Pancreas (tissue), 10 donors: ENCODE data around the gene KATNAL1. TPM values are rescaled to one million over a fixed set of nuclear protein-coding genes. Genes with fewer than 3 reads are reported as not detected.

Source experiments
- ATAC-seq, 4 donors: fragments of 200-7000 bp; cut with Tn5 transposase; one replicate each; pipeline versions ENCODE4 v1.8.0 to v1.9.1; 2020; ENCODE audit warnings: mild to moderate bottlenecking in 4 of 4, moderate library complexity in 4 of 4
- DNase-seq, 6 donors: peaks; one replicate each; pipeline ENCODE4 v3.0.0-alpha.2; 2020
- FAIRE-seq: peaks from 2 replicates; lab custom pipeline; 2012; peaks lifted over from hg19 to GRCh38; lab: Jason Lieb, UNC
- H3K27ac ChIP-seq, 4 donors: fragments of 200-600 bp; sonication (generic); 1 replicate in 3 of 4; 2 replicates in 1 of 4; pipeline versions ENCODE4 v1.5.0 to v1.8.0; 2020
- H3K27me3 ChIP-seq, 4 donors: fragments of 200-600 bp; one replicate each; pipeline ENCODE4 v1.8.0; 2021
- H3K36me3 ChIP-seq, 3 donors: fragments of 200-600 bp; sonication (generic) in 1 of 3; one replicate each; pipeline versions ENCODE4 v1.5.0 to v1.8.0; 2020 to 2021
- H3K4me1 ChIP-seq, 3 donors: fragments of 200-600 bp; one replicate each; pipeline ENCODE4 v1.8.0; 2021
- H3K4me3 ChIP-seq, 4 donors: fragments of 200-600 bp; sonication (generic) in 2 of 4; one replicate each; pipeline versions ENCODE4 v1.5.0 to v1.8.0; 2020 to 2021
- H3K9me3 ChIP-seq, 4 donors: fragments of 200-600 bp; one replicate each; pipeline ENCODE4 v1.8.0; 2021
- CTCF ChIP-seq, 4 donors: fragments of 200-600 bp; sonication (generic) in 3 of 4; IDR thresholded peaks; one replicate each; pipeline versions ENCODE4 v1.5.0 to v1.8.0; 2021; ENCODE audit warnings: antibody characterized with exemption in 4 of 4
- WGBS, 2 donors: extraction: QIAGEN DNeasy Blood & Tissue Kit; methylation state at CpG; one replicate each; pipeline ENCODE4 v1.1.7; 2013; 5-methylcytosine and 5-hydroxymethylcytosine counted together
- intact Hi-C, 3 donors: fragments of 100-400 bp; cut with DNase I; formaldehyde crosslinking; loops; one replicate each; pipeline versions ENCODE4 v1.11.1 to v1.14.2; 2022
- polyA plus RNA-seq, 2 donors: library from polyadenylated mRNA; stranded (reverse); fragments of 200-250 nt; gene quantifications; one replicate each; pipeline ENCODE4 v1.2.3, GENCODE V29; 2013
- total RNA-seq, 6 donors: library from RNA; stranded (reverse); fragmentation: NEBNext Ultra II Directional in 4 of 6; extraction: Animal tissue kit (Norgen Biotek cat#: 25700) in 4 of 6; gene quantifications; one replicate each; pipeline versions ENCODE4 v1.2.1 to v1.2.4, GENCODE V29; 2021 to 2023
- donor health status: healthy with polysubstance abuse.
- donor health status: DM: no; HTN: no; CAD: no; lungs with moderate emphysema.
- donor health status: DM: no; HTN: no; CAD: no.
- donor health status: control.
- donor health status: control.
- donor health status: Bipolar disorder and iron deficiency.
- donor health status: DM: yes; HTN: yes; CAD: no.
- donor health status: DM: no; HTN: no; CAD: no.
- donor health status: DM: no; HTN: no; CAD: no.
- donor health status: DM: yes; HTN: yes; CAD: no.

The KATNAL1 gene
- total and polyA plus RNA-seq, 8 donors, result 1.1 to 9.3 (median 2.6) TPM

GRCh38 chr13:30165071-30165470, 142.3 kb downstream of the KATNAL1 start:
- DNase-seq (no peak), ATAC-seq (no peak), FAIRE-seq (no peak)
- no peak for TF ChIP-seq CTCF (IDR thresholded peaks at IDR 0.05)
- Histone ChIP-seq H3K27me3 (no peaks in the 10 kb centered on the region), H3K4me3 (no peak overlapping the region), H3K9me3 (no peaks in the 10 kb centered on the region), H3K36me3 (no peaks in the 10 kb centered on the region), H3K27ac (no peak overlapping the region), H3K4me1 (no peaks in the 10 kb centered on the region)
- WGBS, 2 donors, result 71% methylated on average over 2 of the region's 2 CpGs
- intact Hi-C loops, result no loop called here

- H3K36me3 ChIP-seq, result no peaks in the 10 kb centered on the region
- intact Hi-C loops, result no loop called here
- no peak for TF ChIP-seq CTCF (IDR thresholded peaks at IDR 0.05)
- no peak overlapping the region for H3K4me3 ChIP-seq
- ATAC-seq, result no peak
- DNase-seq, result no peak
- H3K4me1 ChIP-seq, result no peaks in the 10 kb centered on the region
- FAIRE-seq, result no peak
- H3K27ac ChIP-seq, result no peak overlapping the region
- no peaks in the 10 kb centered on the region for H3K9me3 ChIP-seq
- WGBS, 2 donors, result 41 to 53% methylated on average over 9 of the region's 9 CpGs
- H3K27me3 ChIP-seq, result no peaks in the 10 kb centered on the region
Measured at GRCh38 chr13:30164146-30164545, 143.2 kb downstream of the KATNAL1 start.

GRCh38 chr13:30163441-30163840, 143.9 kb downstream of the KATNAL1 start:
- Histone ChIP-seq H3K9me3 (no peaks in the 10 kb centered on the region), H3K4me1 (no peaks in the 10 kb centered on the region), H3K4me3 (no peak overlapping the region), H3K27me3 (no peaks in the 10 kb centered on the region), H3K27ac (no peak overlapping the region), H3K36me3 (no peaks in the 10 kb centered on the region)
- intact Hi-C loops, result no loop called here
- 80 to 85% methylated on average over 2 of the region's 2 CpGs for WGBS, 2 donors
- ATAC-seq, result no peak
- no peak for TF ChIP-seq CTCF (IDR thresholded peaks at IDR 0.05)
- FAIRE-seq, result no peak
- DNase-seq, result no peak

- no peaks in the 10 kb centered on the region for H3K4me1 ChIP-seq
- no peaks in the 10 kb centered on the region for H3K9me3 ChIP-seq
- 33% methylated on average over 4 of the region's 4 CpGs for WGBS, 2 donors
- H3K4me3 ChIP-seq, result no peak overlapping the region
- DNase-seq, result no peak
- H3K36me3 ChIP-seq, result no peaks in the 10 kb centered on the region
- ATAC-seq, result peak in 2 of 4 donors; percentile 38 to 65
- no peak for TF ChIP-seq CTCF (IDR thresholded peaks at IDR 0.05)
- intact Hi-C loops, result no loop called here
- H3K27me3 ChIP-seq, result peaks cover 0 to 1% (median 0%) of the 10 kb centered on the region in 4 donors
- FAIRE-seq, result no peak
- H3K27ac ChIP-seq, result no peak overlapping the region
Measured at GRCh38 chr13:30159446-30159839, 147.9 kb downstream of the KATNAL1 start.

GRCh38 chr13:30158774-30159445, 148.4 kb downstream of the KATNAL1 start:
- 50 to 52% methylated on average over 8 of the region's 8 CpGs for WGBS, 2 donors
- no peak for TF ChIP-seq CTCF (IDR thresholded peaks at IDR 0.05)
- H3K4me3 ChIP-seq, result no peak overlapping the region
- no peaks in the 10 kb centered on the region for H3K9me3 ChIP-seq
- DNase-seq, result no peak
- H3K27me3 ChIP-seq, result peaks cover 0 to 5% (median 0%) of the 10 kb centered on the region in 4 donors
- no peaks in the 10 kb centered on the region for H3K4me1 ChIP-seq
- no peaks in the 10 kb centered on the region for H3K36me3 ChIP-seq
- FAIRE-seq, result no peak
- intact Hi-C loops, result no loop called here
- peak in 3 of 4 donors; percentile 59 to 74 (median 64) for ATAC-seq
- H3K27ac ChIP-seq, result no peak overlapping the region
